HG03066 (cell line): ENCODE data around the gene CNNM4.
A peak's percentile ranks its signal among the peaks of the same experiment; 100 is the strongest.

ENCODE experiments used
- ATAC-seq: cut with Tn5 transposase; IDR thresholded peaks from one replicate; pipeline ENCODE4 v1.9.1; 2021; ENCODE audit warnings: low read depth; ENCODE audit not compliant: unreplicated experiment

CNNM4 gene

GRCh38 chr2:96757477-96757860, 3.2 kb upstream of the CNNM4 start:
- no peak for ATAC-seq

DNA sequence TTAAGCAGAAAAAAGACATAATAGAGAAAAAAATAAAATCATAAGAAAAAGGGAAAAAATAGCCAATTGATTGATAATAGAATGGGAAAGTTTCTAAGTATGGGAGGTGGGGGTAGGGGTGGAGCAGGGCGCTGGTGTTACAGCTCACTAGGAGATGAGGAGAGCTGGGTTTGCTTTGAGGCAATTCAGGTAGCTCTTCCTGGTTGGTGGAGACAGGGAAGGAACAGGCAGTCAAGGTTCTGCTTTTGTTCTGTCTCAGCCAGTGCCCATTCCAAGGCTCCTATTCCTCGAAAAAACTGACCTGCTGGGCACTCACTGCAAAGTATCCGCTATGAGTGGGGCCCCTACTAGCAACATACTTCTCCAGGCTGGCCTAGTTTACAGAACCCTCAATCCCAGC, 1.7 kb upstream of the CNNM4 start:
- no peak for ATAC-seq

DNA sequence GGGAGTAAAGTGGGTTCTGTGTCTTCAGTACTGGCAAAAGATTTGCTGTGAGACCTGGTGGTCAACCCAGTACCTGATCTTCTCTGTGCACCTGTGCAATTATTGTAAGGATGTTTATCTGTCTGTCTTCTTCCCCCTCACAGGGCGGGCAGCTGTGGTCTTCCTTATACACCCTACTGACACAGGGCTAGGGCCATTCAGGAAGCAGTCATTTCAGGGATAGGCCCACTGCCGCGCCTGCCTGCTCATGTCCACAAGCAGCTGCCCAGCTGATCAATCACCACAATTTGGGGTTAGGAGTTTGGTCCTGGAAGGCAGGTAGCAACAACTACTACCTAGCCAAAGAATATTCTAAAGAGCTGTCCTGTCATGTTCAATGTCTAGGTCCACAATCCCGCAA, 1.2 kb upstream of the CNNM4 start:
- no peak for ATAC-seq

DNA sequence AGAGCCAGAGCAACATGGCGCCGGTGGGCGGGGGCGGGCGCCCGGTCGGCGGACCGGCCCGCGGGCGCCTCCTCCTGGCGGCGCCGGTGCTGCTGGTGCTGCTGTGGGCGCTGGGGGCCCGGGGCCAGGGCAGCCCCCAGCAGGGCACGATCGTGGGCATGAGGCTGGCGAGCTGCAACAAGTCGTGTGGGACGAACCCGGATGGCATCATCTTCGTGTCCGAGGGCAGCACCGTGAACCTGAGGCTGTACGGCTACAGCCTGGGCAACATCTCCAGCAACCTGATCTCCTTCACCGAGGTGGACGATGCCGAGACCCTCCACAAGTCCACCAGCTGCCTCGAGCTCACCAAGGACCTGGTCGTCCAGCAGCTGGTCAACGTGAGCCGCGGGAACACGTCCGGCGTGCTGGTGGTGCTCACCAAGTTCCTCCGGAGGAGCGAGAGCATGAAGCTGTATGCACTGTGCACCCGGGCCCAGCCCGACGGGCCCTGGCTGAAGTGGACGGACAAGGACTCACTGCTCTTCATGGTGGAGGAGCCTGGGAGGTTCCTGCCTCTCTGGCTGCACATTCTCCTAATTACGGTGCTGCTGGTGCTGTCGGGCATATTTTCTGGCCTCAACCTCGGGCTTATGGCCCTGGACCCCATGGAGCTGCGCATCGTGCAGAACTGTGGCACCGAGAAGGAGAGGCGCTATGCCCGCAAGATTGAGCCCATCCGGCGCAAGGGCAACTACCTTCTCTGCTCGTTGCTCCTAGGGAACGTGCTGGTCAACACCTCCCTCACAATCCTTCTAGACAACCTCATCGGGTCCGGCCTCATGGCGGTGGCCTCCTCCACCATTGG, 507 bp downstream of the CNNM4 start:
- ATAC-seq, result no peak

DNA sequence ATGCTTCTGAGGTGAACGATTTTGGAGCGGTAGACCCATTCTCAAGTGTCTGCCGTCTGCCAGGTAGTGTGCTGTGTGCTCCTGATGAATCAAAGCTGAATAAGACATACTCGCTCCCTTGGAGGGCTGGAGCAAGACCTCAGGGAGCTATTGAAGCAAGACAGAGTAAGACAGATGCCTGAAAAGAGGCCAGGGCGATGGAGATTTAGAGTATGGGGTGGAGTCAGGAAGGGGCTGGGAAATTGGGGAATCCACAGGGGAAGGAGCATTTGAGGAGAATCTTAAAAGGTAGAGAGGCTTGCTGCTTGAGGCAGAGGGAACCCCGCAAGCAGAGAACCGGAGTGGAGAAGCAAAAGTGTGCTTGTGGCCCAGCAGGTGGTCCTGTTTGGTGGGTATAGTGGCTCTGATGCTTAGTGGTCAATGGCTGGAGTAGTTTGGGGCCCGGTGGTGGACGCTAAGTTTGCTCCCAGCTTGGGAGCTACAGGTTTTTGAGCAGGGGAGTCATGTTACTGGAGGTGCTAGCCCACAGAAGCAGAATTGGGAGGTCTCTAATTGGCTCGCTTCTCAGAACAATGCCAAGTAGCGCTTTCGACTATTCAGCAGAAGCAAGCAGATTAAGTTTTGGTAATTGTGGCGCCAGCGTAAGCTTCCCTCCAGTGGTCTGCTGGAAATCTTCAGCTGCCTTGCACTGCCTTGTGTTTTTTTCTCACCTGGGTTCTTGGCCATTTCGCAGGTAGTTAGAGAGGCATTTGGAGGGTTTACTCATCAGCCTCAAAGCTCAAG, 2.0 kb downstream of the CNNM4 start:
- ATAC-seq, result no peak

DNA sequence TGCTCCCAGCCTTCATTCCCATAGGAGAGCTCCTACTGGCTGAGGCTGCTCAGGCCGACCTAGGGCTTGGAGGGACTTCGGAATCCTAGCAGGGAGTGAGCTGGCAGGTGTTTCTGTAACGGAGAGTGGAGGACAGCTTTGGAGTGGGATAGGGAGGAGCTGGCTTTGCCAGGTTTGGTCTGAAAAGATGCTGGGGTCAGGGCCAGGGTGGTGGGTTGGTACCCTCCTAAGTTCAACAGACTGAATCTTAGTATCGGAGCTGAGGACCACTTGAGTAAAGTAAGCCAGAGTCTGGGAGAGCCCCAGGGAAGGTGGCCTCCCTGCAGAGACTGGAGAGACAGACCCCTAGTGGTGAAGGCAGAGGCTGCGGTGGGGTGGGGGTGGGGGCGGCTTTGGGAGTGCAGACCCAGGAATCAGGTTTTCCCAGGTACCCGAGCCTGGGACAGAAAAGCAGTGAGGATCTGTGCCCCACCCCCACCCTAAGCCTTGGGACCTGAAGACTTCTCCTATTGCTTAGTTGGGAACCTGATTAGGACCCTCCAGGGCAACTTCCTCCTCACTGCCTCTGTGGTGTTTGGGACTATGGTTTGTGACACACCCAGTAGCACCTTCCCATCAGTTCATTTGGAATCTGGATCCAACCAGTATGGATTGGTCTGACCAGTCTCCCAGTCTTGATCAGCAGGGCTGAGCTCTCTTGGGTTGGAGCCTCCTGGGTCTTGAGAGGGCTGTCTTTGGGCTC, 3.0 kb downstream of the CNNM4 start:
- ATAC-seq, result no peak

GRCh38 chr2:96764253-96764637, 3.5 kb downstream of the CNNM4 start:
- no peak for ATAC-seq

- ATAC-seq, result no peak
Measured at GRCh38 chr2:96767135-96767871, 6.6 kb downstream of the CNNM4 start.

DNA sequence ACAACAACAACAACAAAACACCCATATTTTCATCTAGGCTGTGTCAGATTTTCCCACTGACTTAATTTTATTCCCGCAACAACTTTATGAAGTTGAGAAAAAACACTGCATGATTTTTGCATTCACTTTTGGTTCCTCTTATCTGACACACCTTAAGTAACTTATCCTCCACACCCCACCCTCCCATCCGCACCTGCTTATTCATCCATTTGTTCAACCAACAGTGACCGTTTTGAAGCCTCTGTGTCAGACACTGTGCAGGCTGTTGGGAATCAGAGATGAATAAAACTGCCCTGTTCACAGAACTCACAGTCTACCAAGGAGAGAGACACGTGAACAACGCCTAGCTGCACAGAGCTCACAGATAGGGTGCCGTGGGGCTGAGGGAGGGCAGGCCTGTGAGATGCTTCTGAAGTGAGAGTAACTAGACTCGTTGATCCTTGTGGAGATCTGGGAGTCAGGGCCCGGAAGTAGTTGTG, 7.4 kb downstream of the CNNM4 start:
- ATAC-seq, result no peak

GRCh38 chr2:96769814-96770213, 9.1 kb downstream of the CNNM4 start:
- no peak for ATAC-seq

GRCh38 chr2:96770442-96771202, 9.9 kb downstream of the CNNM4 start:
- no peak for ATAC-seq

GRCh38 chr2:96771796-96772618, 11.3 kb downstream of the CNNM4 start:
- no peak for ATAC-seq

DNA sequence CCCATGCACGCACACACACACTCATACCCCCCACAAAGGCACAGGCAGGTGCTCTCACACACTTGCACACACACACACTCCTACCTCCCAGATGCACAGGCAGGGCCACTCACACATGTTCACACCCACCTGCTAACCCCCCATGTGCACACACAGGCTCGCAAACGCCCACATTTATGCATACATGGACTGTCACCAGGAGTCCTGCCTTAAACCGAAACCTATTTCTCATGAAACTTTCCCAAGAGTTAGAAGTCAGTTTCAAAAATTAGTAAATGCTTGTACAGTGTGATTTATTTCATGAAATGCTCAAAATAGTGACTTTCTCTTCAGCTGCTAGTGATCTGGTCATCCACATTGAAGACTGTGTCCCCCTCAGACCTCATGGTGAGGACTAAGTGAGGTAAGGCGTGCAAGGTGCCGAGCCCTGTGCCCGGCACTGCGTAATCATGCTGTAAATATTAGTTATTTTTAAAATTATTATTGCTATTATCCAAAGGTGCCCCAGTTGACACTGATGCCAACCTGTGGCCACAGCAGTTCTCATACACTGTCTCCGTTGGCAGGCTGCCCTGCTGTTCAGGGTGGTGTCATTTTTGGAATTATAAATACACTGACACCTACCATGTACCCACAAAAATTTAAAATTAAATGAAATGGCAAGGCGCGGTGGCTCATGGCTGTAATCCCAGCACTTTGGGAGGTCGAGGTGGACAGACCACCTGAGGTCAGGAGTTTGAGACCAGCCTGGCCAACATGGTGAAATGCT, 12.4 kb downstream of the CNNM4 start:
- ATAC-seq, result peak; percentile 43

GRCh38 chr2:96773922-96774321, 13.2 kb downstream of the CNNM4 start:
- ATAC-seq, result no peak

DNA sequence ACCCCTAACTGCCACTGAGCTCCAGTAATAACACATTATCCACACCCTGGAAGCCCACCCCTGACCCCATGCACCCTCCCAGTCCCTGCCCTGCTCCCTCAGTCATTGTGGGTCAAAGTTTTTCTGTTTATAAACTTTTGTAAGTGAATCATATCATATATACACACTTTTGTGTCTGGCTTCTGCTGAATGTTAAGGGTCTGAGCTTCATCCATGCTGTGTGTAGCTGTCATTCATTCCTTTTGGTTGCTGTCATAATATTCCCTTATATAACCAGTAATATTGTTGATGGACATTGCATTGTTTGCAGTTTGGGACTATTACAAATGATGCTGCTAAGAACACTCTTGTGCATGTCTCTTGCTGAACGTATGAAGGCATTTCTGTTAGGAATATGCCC, 14.5 kb downstream of the CNNM4 start:
- no peak for ATAC-seq

DNA sequence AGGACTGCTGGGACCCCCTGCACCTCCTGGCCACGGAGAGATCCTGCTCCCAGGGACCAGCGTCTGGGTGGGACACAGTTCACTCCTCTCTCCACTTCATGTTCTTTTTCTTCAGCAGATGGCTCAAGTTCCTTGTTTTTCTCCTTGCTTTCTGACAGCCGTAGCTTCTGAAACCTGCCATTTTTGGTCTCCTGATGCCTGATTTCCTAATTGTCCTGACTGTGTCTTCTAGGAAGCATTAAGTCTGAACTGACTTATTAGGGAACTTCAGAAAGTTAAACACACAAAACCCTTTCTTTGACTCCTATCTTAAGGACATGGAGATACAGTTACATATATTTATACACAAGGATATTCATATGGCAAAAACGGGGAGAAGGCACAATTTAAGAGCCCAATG, 22.7 kb downstream of the CNNM4 start:
- ATAC-seq, result no peak

DNA sequence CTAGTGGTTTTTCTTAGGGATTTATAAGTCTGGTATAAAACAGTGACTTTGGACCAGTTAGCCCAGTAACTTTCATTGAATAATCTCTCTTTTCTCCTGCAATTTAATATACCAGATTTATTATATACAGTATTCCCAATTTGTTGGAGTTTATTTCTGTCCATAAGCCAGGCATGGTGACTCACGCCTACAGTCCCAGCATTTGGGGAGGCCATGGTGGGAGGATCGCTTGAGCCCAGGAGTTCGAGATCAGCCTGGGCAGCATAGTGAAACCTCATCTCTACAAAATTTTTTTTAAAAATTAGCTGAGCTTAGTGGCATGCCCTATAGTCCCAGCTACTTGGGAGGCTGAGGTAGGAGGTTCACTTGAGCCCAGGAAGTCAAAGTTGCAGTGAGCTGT, 26.7 kb downstream of the CNNM4 start:
- no peak for ATAC-seq
